H9 (cell line): ENCODE results near the gene EFCAB14. TPM values are rescaled to one million over a fixed set of nuclear protein-coding genes. Genes with fewer than 3 reads are reported as not detected.

Source experiments
- DNase-seq: peaks from one replicate; pipeline ENCODE4 v3.0.0-alpha.2; 2017
- H2AFZ ChIP-seq: one replicate; pipeline ENCODE4 v1.6.1; 2013; ENCODE audit warnings: mild to moderate bottlenecking, low read length, control low read depth, moderate library complexity
- H2AK5ac ChIP-seq: 2 replicates; pipeline ENCODE4 v1.6.1; 2013; ENCODE audit warnings: low read length, control low read depth, mixed read lengths; ENCODE audit not compliant: insufficient read length
- H2BK120ac ChIP-seq: one replicate; pipeline ENCODE4 v1.6.1; 2013; ENCODE audit warnings: low read depth, mild to moderate bottlenecking, low read length, control low read depth, inconsistent platforms; ENCODE audit not compliant: poor library complexity, severe bottlenecking
- H2BK12ac ChIP-seq: 2 replicates; pipeline ENCODE4 v1.6.1; 2013; ENCODE audit warnings: low read length, control low read depth, mixed read lengths, low read depth; ENCODE audit not compliant: insufficient read length
- H2BK15ac ChIP-seq: 2 replicates; pipeline ENCODE4 v1.6.1; 2013; ENCODE audit warnings: low read depth, low read length, control low read depth
- H2BK20ac ChIP-seq: one replicate; pipeline ENCODE4 v1.6.1; 2013; ENCODE audit warnings: low read depth, mild to moderate bottlenecking, low read length, control low read depth, inconsistent platforms; ENCODE audit not compliant: poor library complexity, severe bottlenecking
- H2BK5ac ChIP-seq: 2 replicates; pipeline ENCODE4 v1.6.1; 2013; ENCODE audit warnings: low read length, control low read depth, mixed read lengths; ENCODE audit not compliant: insufficient read length
- H3K14ac ChIP-seq: 2 replicates; pipeline ENCODE4 v1.6.1; 2013; ENCODE audit warnings: low read length, control low read depth; ENCODE audit not compliant: insufficient read depth
- H3K18ac ChIP-seq: 2 replicates; pipeline ENCODE4 v1.6.1; 2013; ENCODE audit warnings: low read depth, mild to moderate bottlenecking, mixed read lengths, low read length, control low read depth; ENCODE audit not compliant: insufficient read length
- H3K23ac ChIP-seq: 2 replicates; pipeline ENCODE4 v1.6.1; 2013; ENCODE audit warnings: low read length, control low read depth, mixed read lengths, low read depth; ENCODE audit not compliant: insufficient read length
- H3K23me2 ChIP-seq: 2 replicates; pipeline ENCODE4 v1.6.1; 2013; ENCODE audit warnings: low read depth, mild to moderate bottlenecking, mixed read lengths, low read length, control low read depth; ENCODE audit not compliant: insufficient read length, poor library complexity, severe bottlenecking
- H3K27ac ChIP-seq: 2 replicates; pipeline ENCODE4 v1.5.1; 2013; ENCODE audit warnings: low read length, control low read depth, mixed read lengths, low read depth; ENCODE audit not compliant: insufficient read length
- H3K27me3 ChIP-seq: 2 replicates; pipeline ENCODE4 v1.6.1; 2013; ENCODE audit warnings: low read length, control low read depth, inconsistent platforms; ENCODE audit not compliant: insufficient read depth
- H3K4ac ChIP-seq: 2 replicates; pipeline ENCODE4 v1.6.1; 2013; ENCODE audit warnings: low read depth, mild to moderate bottlenecking, control low read depth, inconsistent platforms, low read length, moderate library complexity
- H3K4me1 ChIP-seq: 2 replicates; pipeline ENCODE4 v1.6.1; 2013; ENCODE audit warnings: low read length, control low read depth, inconsistent platforms; ENCODE audit not compliant: insufficient read depth
- H3K4me2 ChIP-seq: 2 replicates; pipeline ENCODE4 v1.6.1; 2013; ENCODE audit warnings: low read length, control low read depth, mixed read lengths; ENCODE audit not compliant: insufficient read length, insufficient read depth
- H3K56ac ChIP-seq: 2 replicates; pipeline ENCODE4 v1.6.1; 2013; ENCODE audit warnings: low read depth, mild to moderate bottlenecking, mixed read lengths, low read length, control low read depth; ENCODE audit not compliant: insufficient read length
- H3K79me1 ChIP-seq: 2 replicates; pipeline ENCODE4 v1.6.1; 2013; ENCODE audit warnings: low read depth, mild to moderate bottlenecking, moderate library complexity, low read length, control low read depth, inconsistent platforms; ENCODE audit not compliant: insufficient read depth, poor library complexity, severe bottlenecking
- H3K79me2 ChIP-seq: 2 replicates; pipeline ENCODE4 v1.6.1; 2013; ENCODE audit warnings: low read length, control low read depth, inconsistent platforms; ENCODE audit not compliant: insufficient read depth
- H3K9ac ChIP-seq: 2 replicates; pipeline ENCODE4 v1.6.1; 2013; ENCODE audit warnings: low read length, control low read depth, mixed read lengths; ENCODE audit not compliant: insufficient read length; ENCODE audit errors: extremely low read depth
- H3K9me3 ChIP-seq: one replicate; pipeline ENCODE4 v1.6.1; 2013; ENCODE audit warnings: low read depth, low read length, inconsistent platforms; ENCODE audit not compliant: control insufficient read depth
- H3T11ph ChIP-seq: one replicate; pipeline ENCODE4 v1.6.1; 2013; ENCODE audit warnings: mild to moderate bottlenecking, low read length, control low read depth, inconsistent platforms
- H4K20me1 ChIP-seq: one replicate; pipeline ENCODE4 v1.6.1; 2013; ENCODE audit not compliant: control insufficient read depth, insufficient read length, insufficient read depth
- H4K5ac ChIP-seq: 2 replicates; pipeline ENCODE4 v1.6.1; 2013; ENCODE audit warnings: low read depth, mild to moderate bottlenecking, mixed read lengths, low read length, control low read depth; ENCODE audit not compliant: insufficient read length
- H4K8ac ChIP-seq: replicated peaks from 2 replicates; pipeline ENCODE4 v1.6.1; 2013; ENCODE audit warnings: low read length, control low read depth, mixed read lengths, low read depth; ENCODE audit not compliant: insufficient read length
- H4K91ac ChIP-seq: 2 replicates; pipeline ENCODE4 v1.6.1; 2013; ENCODE audit warnings: low read depth, mild to moderate bottlenecking, moderate library complexity, mixed read lengths, low read length, control low read depth; ENCODE audit not compliant: insufficient read length
- H3K27ac Mint-ChIP-seq, 3 experiments: 2 replicates in 2 of 3; 3 replicates in 1 of 3; pipeline ENCODE4 v1.8.0; 2020 to 2021; ENCODE audit warnings: mixed read lengths in 3 of 3, mild to moderate bottlenecking in 1 of 3, moderate library complexity in 1 of 3
- H3K27me3 Mint-ChIP-seq: 2 replicates; pipeline ENCODE4 v1.8.0; 2021; ENCODE audit warnings: low read depth, mild to moderate bottlenecking, moderate library complexity, mixed read lengths
- H3K36me3 Mint-ChIP-seq, 3 experiments: 2 replicates in 2 of 3; 3 replicates in 1 of 3; pipeline ENCODE4 v1.8.0; 2020 to 2021; ENCODE audit warnings: low read depth in 3 of 3, mixed read lengths in 3 of 3; ENCODE audit not compliant: insufficient read depth in 1 of 3
- H3K4me1 Mint-ChIP-seq, 2 experiments: 2 replicates each; pipeline ENCODE4 v1.8.0; 2020; ENCODE audit warnings: mixed read lengths in 2 of 2
- H3K4me3 Mint-ChIP-seq, 2 experiments: 2 replicates in 1 of 2; 3 replicates in 1 of 2; pipeline ENCODE4 v1.8.0; 2020 to 2021; ENCODE audit warnings: mild to moderate bottlenecking in 2 of 2, mixed read lengths in 2 of 2, moderate library complexity in 1 of 2
- H3K9me3 Mint-ChIP-seq, 2 experiments: 2 replicates in 1 of 2; 3 replicates in 1 of 2; pipeline ENCODE4 v1.8.0; 2020; ENCODE audit warnings: mild to moderate bottlenecking in 2 of 2, mixed read lengths in 2 of 2, moderate library complexity in 1 of 2
- CTCF ChIP-seq: fragments of 200-600 bp; sonication (generic); conservative IDR thresholded peaks from 3 replicates; pipeline ENCODE4 v1.8.0; 2021; ENCODE audit warnings: antibody characterized with exemption, mild to moderate bottlenecking
- WGBS: extraction: QIAGEN DNeasy Blood & Tissue Kit; methylation state at CpG from one replicate; pipeline ENCODE4 v1.1.7; 2013; ENCODE audit warnings: missing lambda C conversion rate, low lambda C conversion rate, mixed read lengths; ENCODE audit not compliant: insufficient read length; ENCODE audit errors: extremely low coverage; 5-methylcytosine and 5-hydroxymethylcytosine counted together
- total RNA-seq: library from RNA; stranded (reverse); gene quantifications from 2 replicates; pipeline ENCODE4 v1.2.1, GENCODE V29; 2021

Gene EFCAB14
- total RNA-seq, 1 experiment from 2014 or later, result 42.2 TPM

GRCh38 chr1:46645815-46646214 lies 73.1 kb downstream of the EFCAB14 start:
- no peaks in the 10 kb centered on the region for H3K79me1 ChIP-seq
- no peak overlapping the region for H2BK15ac ChIP-seq
- no peak overlapping the region for H3K56ac ChIP-seq
- no peak overlapping the region for H4K8ac ChIP-seq
- H4K91ac ChIP-seq, result no peak overlapping the region
- H2AK5ac ChIP-seq, result no peak overlapping the region
- no peak overlapping the region for H3T11ph ChIP-seq
- no peak overlapping the region for H3K9ac ChIP-seq
- no peak overlapping the region for H2BK20ac ChIP-seq
- H2BK12ac ChIP-seq, result no peak overlapping the region
- no peaks in the 10 kb centered on the region for H3K4me1 ChIP-seq
- H3K4me1 Mint-ChIP-seq, result no peaks in the 10 kb centered on the region
- peaks cover 22 to 37% (median 34%) of the 10 kb centered on the region in 3 experiments for H3K36me3 Mint-ChIP-seq
- H3K27ac Mint-ChIP-seq, result no peak overlapping the region
- no peak overlapping the region for H3K18ac ChIP-seq
- no peak overlapping the region for H3K27ac ChIP-seq
- TF ChIP-seq CTCF, result no peak
- no peak overlapping the region for H3K23ac ChIP-seq
- H2AFZ ChIP-seq, result no peak overlapping the region
- DNase-seq, result no peak
- H3K79me2 ChIP-seq, result no peaks in the 10 kb centered on the region
- no CpG with 5 or more reads among the region's 4 CpGs for WGBS
- H4K5ac ChIP-seq, result no peak overlapping the region
- no peaks in the 10 kb centered on the region for H4K20me1 ChIP-seq
- no peak overlapping the region for H2BK5ac ChIP-seq
- H3K23me2 ChIP-seq, result no peaks in the 10 kb centered on the region
- H3K14ac ChIP-seq, result no peak overlapping the region
- no peak overlapping the region for H2BK120ac ChIP-seq
- no peaks in the 10 kb centered on the region for H3K9me3 ChIP-seq
- no peaks in the 10 kb centered on the region for H3K27me3 Mint-ChIP-seq
- no peak overlapping the region for H3K4me2 ChIP-seq
- no peak overlapping the region for H3K4me3 Mint-ChIP-seq
- H3K27me3 ChIP-seq, result no peaks in the 10 kb centered on the region
- H3K9me3 Mint-ChIP-seq, result peaks cover 3 to 10% of the 10 kb centered on the region in 2 experiments; a peak in 3 of 5 replicates
- H3K4ac ChIP-seq, result no peak overlapping the region
